HFFc6 (cell line): ENCODE results near the gene GJB4. TPM values are rescaled to one million over a fixed set of nuclear protein-coding genes. Genes with fewer than 3 reads are reported as not detected.

Experiments used
- DNase-seq: peaks from one replicate; pipeline ENCODE4 v3.0.0-alpha.2; 2018
- H3K27ac Mint-ChIP-seq: 2 replicates; pipeline ENCODE4 v1.8.0; 2020; ENCODE audit warnings: mild to moderate bottlenecking, mixed read lengths
- H3K27me3 Mint-ChIP-seq: 2 replicates; pipeline ENCODE4 v1.8.0; 2021; ENCODE audit warnings: mild to moderate bottlenecking, moderate library complexity, mixed read lengths; ENCODE audit not compliant: insufficient read depth
- H3K36me3 Mint-ChIP-seq: 2 replicates; pipeline ENCODE4 v1.8.0; 2021; ENCODE audit warnings: low read depth, mixed read lengths
- H3K4me1 Mint-ChIP-seq: 2 replicates; pipeline ENCODE4 v1.8.0; 2020; ENCODE audit warnings: low read depth, mixed read lengths
- H3K4me3 Mint-ChIP-seq: 2 replicates; pipeline ENCODE4 v1.8.0; 2020; ENCODE audit warnings: mild to moderate bottlenecking, moderate library complexity, mixed read lengths
- H3K9me3 Mint-ChIP-seq: 2 replicates; pipeline ENCODE4 v1.8.0; 2020; ENCODE audit warnings: mild to moderate bottlenecking, mixed read lengths
- CTCF ChIP-seq: fragments of 200-600 bp; sonication (generic); IDR thresholded peaks from 2 replicates; pipeline ENCODE4 v1.5.0; 2021; ENCODE audit warnings: antibody characterized with exemption, mild to moderate bottlenecking
- total RNA-seq, 6 experiments: library from RNA; stranded (reverse); fragmentation: NEBNext Ultra II Directional; extraction: Animal tissue kit (Norgen Biotek cat#: 25700); gene quantifications; 2 replicates in 1 of 6; 3 replicates in 5 of 6; pipeline ENCODE4 v1.2.3, GENCODE V29; 2021

Gene GJB4
- total RNA-seq, 6 experiments from 2014 or later = not detected

GRCh38 chr1:34779005-34779404, 19.5 kb downstream of the GJB4 start:
- peaks cover 19% of the 10 kb centered on the region for H3K4me1 Mint-ChIP-seq
- no peak overlapping the region for H3K27ac Mint-ChIP-seq
- DNase-seq = no peak
- peaks cover 29% of the 10 kb centered on the region for H3K27me3 Mint-ChIP-seq
- H3K36me3 Mint-ChIP-seq = no peaks in the 10 kb centered on the region
- TF ChIP-seq CTCF = no peak
- H3K4me3 Mint-ChIP-seq = no peak overlapping the region
- H3K9me3 Mint-ChIP-seq = no peaks in the 10 kb centered on the region

GRCh38 chr1:34779526-34779925, 20.0 kb downstream of the GJB4 start:
- DNase-seq = no peak
- peaks cover 29% of the 10 kb centered on the region for H3K27me3 Mint-ChIP-seq
- no peak for TF ChIP-seq CTCF
- H3K36me3 Mint-ChIP-seq = no peaks in the 10 kb centered on the region
- H3K4me3 Mint-ChIP-seq = no peak overlapping the region
- H3K9me3 Mint-ChIP-seq = no peaks in the 10 kb centered on the region
- peaks cover 22% of the 10 kb centered on the region for H3K4me1 Mint-ChIP-seq
- no peak overlapping the region for H3K27ac Mint-ChIP-seq

GRCh38 chr1:34779962-34780361, 20.4 kb downstream of the GJB4 start:
- Mint-ChIP-seq H3K27me3 (peaks cover 29% of the 10 kb centered on the region), H3K27ac (no peak overlapping the region), H3K9me3 (no peaks in the 10 kb centered on the region), H3K4me3 (no peak overlapping the region), H3K4me1 (peaks cover 22% of the 10 kb centered on the region), H3K36me3 (no peaks in the 10 kb centered on the region)
- TF ChIP-seq CTCF = no peak
- no peak for DNase-seq

GRCh38 chr1:34780528-34780927, 21.0 kb downstream of the GJB4 start:
- H3K27me3 Mint-ChIP-seq = peaks cover 30% of the 10 kb centered on the region
- no peak for TF ChIP-seq CTCF
- H3K9me3 Mint-ChIP-seq = no peaks in the 10 kb centered on the region
- peaks cover 22% of the 10 kb centered on the region for H3K4me1 Mint-ChIP-seq
- DNase-seq = no peak
- H3K4me3 Mint-ChIP-seq = no peak overlapping the region
- no peak overlapping the region for H3K27ac Mint-ChIP-seq
- H3K36me3 Mint-ChIP-seq = no peaks in the 10 kb centered on the region

GRCh38 chr1:34781071-34781843, 21.7 kb downstream of the GJB4 start, which contains the start of gene GJB3:
TSS of gene GJB3 (plus strand) at chr1:34781214. CDS start at chr1:34784763, 3,549 bp downstream.
- no peaks in the 10 kb centered on the region for H3K9me3 Mint-ChIP-seq
- H3K36me3 Mint-ChIP-seq = no peaks in the 10 kb centered on the region
- no peak within 1 kb of the TSS for H3K27ac Mint-ChIP-seq

More at GRCh38 chr1:34781071-34781843, 21.7 kb downstream of the GJB4 start, which contains the start of gene GJB3:
- no peak for TF ChIP-seq CTCF
- H3K27me3 Mint-ChIP-seq = peaks cover 30% of the 10 kb centered on the region
- DNase-seq = no peak
- peaks cover 22% of the 10 kb centered on the region for H3K4me1 Mint-ChIP-seq
- no peak within 1 kb of the TSS for H3K4me3 Mint-ChIP-seq
